Calu3 (cell line): Measurements from ENCODE around the gene ANKRD12. TPM values are rescaled to one million over a fixed set of nuclear protein-coding genes. Genes with fewer than 3 reads are reported as not detected.
"Not testable (repeated sequence)": the region's sequence is repeated elsewhere in the genome, so short reads cannot be mapped to it uniquely, and the experiment has no call there.

Source experiments
- Bru-seq: library from RNA; stranded (reverse); fragments of 400-500 nt; gene quantifications from one replicate; lab custom pipeline; 2021; lab: Mats Ljungman, UMichigan
- BruChase-seq, 2 experiments: library from RNA; stranded (reverse); fragments of 400-500 nt; gene quantifications; one replicate each; lab custom pipeline; 2021; lab: Mats Ljungman, UMichigan
- BruUV-seq: library from RNA; stranded (reverse); fragments of 400-500 nt; replicated peaks from 2 replicates; lab custom pipeline; 2021; lab: Mats Ljungman, UMichigan
- CTCF ChIA-PET: fragments of 300-600 bp; sonication (Branson Sonifier 250); formaldehyde crosslinking; loops from one replicate; lab custom pipeline; 2022; ENCODE audit warnings: antibody characterized with exemption; lab: Charles Lee
- DNase-seq: peaks from one replicate; pipeline ENCODE4 v3.0.0; 2022
- H3K27ac Mint-ChIP-seq: one replicate; pipeline ENCODE4 v1.8.0; 2022; ENCODE audit warnings: mixed read lengths; ENCODE audit not compliant: unreplicated experiment
- H3K27me3 Mint-ChIP-seq: one replicate; pipeline ENCODE4 v1.8.0; 2022; ENCODE audit warnings: mixed read lengths; ENCODE audit not compliant: unreplicated experiment
- H3K36me3 Mint-ChIP-seq: one replicate; pipeline ENCODE4 v1.8.0; 2022; ENCODE audit warnings: mild to moderate bottlenecking, moderate library complexity, mixed read lengths; ENCODE audit not compliant: insufficient read depth, unreplicated experiment
- H3K4me1 Mint-ChIP-seq: one replicate; pipeline ENCODE4 v1.8.0; 2022; ENCODE audit warnings: mild to moderate bottlenecking, low read depth, mixed read lengths; ENCODE audit not compliant: unreplicated experiment
- H3K4me3 Mint-ChIP-seq: one replicate; pipeline ENCODE4 v1.8.0; 2022; ENCODE audit warnings: mild to moderate bottlenecking, low read depth, moderate library complexity, mixed read lengths; ENCODE audit not compliant: unreplicated experiment
- H3K9me3 Mint-ChIP-seq: one replicate; pipeline ENCODE4 v1.8.0; 2022; ENCODE audit warnings: low read depth, mixed read lengths; ENCODE audit not compliant: unreplicated experiment
- CTCF ChIP-seq: fragments of 200-600 bp; IDR thresholded peaks from one replicate; pipeline ENCODE4 v1.8.0; 2022; ENCODE audit warnings: antibody characterized with exemption; ENCODE audit not compliant: unreplicated experiment
- intact Hi-C: fragments of 100-400 bp; cut with micrococcal nuclease; formaldehyde crosslinking; loops from one replicate; pipeline ENCODE4 v1.10.0; 2022; ENCODE audit not compliant: unreplicated experiment
- long read RNA-seq: library from polyadenylated mRNA; stranded (forward); transcript quantifications from one replicate; pipeline ENCODE4 v2.0.0, GENCODE V29; 2022
- total RNA-seq: library from RNA; stranded (reverse); gene quantifications from 2 replicates; pipeline ENCODE4 v1.2.3, GENCODE V29; 2022

Gene ANKRD12
- total RNA-seq: 36.3 and 40.7 TPM in 2 replicates
- Bru-seq, nascent RNA: percentile 90 among the genes with signal in this experiment
- BruChase-seq, experiment 1, labeled RNA remaining after a 6-hour chase: percentile 85 among the genes with signal in this experiment
- percentile 86 among the genes with signal in this experiment for BruChase-seq, experiment 2, labeled RNA remaining after a 2-hour chase
- long read RNA-seq, full-length matches to known transcripts: 1 of 6 reads
- long read RNA-seq, partial matches to known transcripts: 2 of 6 reads
- long read RNA-seq, other reads (novel, unspliced or antisense): 3 of 6 reads

- no TSS peak for BruUV-seq
- no peak for TF ChIP-seq CTCF
- peaks cover 67% of the 10 kb centered on the region for H3K36me3 Mint-ChIP-seq
- CTCF ChIA-PET: interaction anchor here (1.6 to 1.9 kb wide), 3 partner anchors 12 to 63 kb away, joined by 4 to 6 read pairs (median 5); partner anchors contain the start of gene NDUFV2
- intact Hi-C loops: loop anchor here (10.0 kb wide), 1 partner anchor 432 kb away; the partner anchor contains the start of gene MTCL1
- no peaks in the 10 kb centered on the region for H3K9me3 Mint-ChIP-seq
- DNase-seq: peak; percentile 97
- peaks cover 54% of the 10 kb centered on the region for H3K4me1 Mint-ChIP-seq
- H3K27me3 Mint-ChIP-seq: no peaks in the 10 kb centered on the region
- peak within 1 kb of the TSS; percentile 96 for H3K27ac Mint-ChIP-seq
- peak within 1 kb of the TSS; percentile 94 for H3K4me3 Mint-ChIP-seq
These were observed at the start of gene ANKRD12 for GRCh38 chr18:9136315-9137155. TSS of gene ANKRD12 (plus strand) at chr18:9136781. CDS start at chr18:9182433, 45,652 bp downstream.

- no TSS peak for BruUV-seq
- CTCF ChIA-PET: interaction anchor here (1.0 kb wide), 1 partner anchor 16 kb away, joined by 3 read pairs; no protein-coding TSS in a partner anchor
These were observed 49.4 kb upstream of the ANKRD12 start for GRCh38 chr18:9087144-9087543.

GRCh38 chr18:9088252-9088651 is 48.3 kb upstream of the ANKRD12 start:
- CTCF ChIA-PET: no interaction called here
- H3K36me3 Mint-ChIP-seq: peaks cover 6% of the 10 kb centered on the region
- H3K27ac Mint-ChIP-seq: no peak overlapping the region
- no peaks in the 10 kb centered on the region for H3K9me3 Mint-ChIP-seq
- DNase-seq: no peak
- no peak overlapping the region for H3K4me3 Mint-ChIP-seq
- TF ChIP-seq CTCF: no peak
- no TSS peak for BruUV-seq
- H3K4me1 Mint-ChIP-seq: peaks cover 9% of the 10 kb centered on the region
- H3K27me3 Mint-ChIP-seq: no peaks in the 10 kb centered on the region
- intact Hi-C loops: no loop called here

More at GRCh38 chr18:9087144-9087543, 49.4 kb upstream of the ANKRD12 start:
- Mint-ChIP-seq H3K4me1 (peaks cover under 1% of the 10 kb centered on the region), H3K36me3 (no peaks in the 10 kb centered on the region), H3K27me3 (no peaks in the 10 kb centered on the region), H3K4me3 (no peak overlapping the region), H3K9me3 (no peaks in the 10 kb centered on the region), H3K27ac (no peak overlapping the region)
- no peak for TF ChIP-seq CTCF
- intact Hi-C loops: no loop called here
- no peak for DNase-seq

- CTCF ChIA-PET, BruUV-seq: not testable (repeated sequence)
These were observed 47.9 kb upstream of the ANKRD12 start for GRCh38 chr18:9088727-9089126.

More at GRCh38 chr18:9088727-9089126, 47.9 kb upstream of the ANKRD12 start:
- peaks cover 14% of the 10 kb centered on the region for H3K4me1 Mint-ChIP-seq
- DNase-seq, H3K36me3 Mint-ChIP-seq, H3K9me3 Mint-ChIP-seq, H3K27ac Mint-ChIP-seq, H3K27me3 Mint-ChIP-seq, H3K4me3 Mint-ChIP-seq, intact Hi-C loops: not testable (repeated sequence)
